GM13977 (cell line): ENCODE data around the gene TTLL9.

ENCODE experiments used
- DNase-seq: peaks from one replicate; pipeline ENCODE4 v3.0.0; 2012; ENCODE audit warnings: low spot score
- in situ Hi-C: fragments of 300-500 bp; cut with MboI; formaldehyde crosslinking; loops from one replicate; pipeline ENCODE4 v1.12.0; 2022; ENCODE audit warnings: low sequenced_read_pairs, low pct_unique_long_range_greater_than_20kb, mixed read lengths, inconsistent platforms; ENCODE audit not compliant: unreplicated experiment
- TF ChIP-seq, protein P1 (sequence below): IDR thresholded peaks from 2 replicates; pipeline ENCODE4 v1.5.1; 2012; ENCODE audit warnings: mild to moderate bottlenecking, control low read depth; ENCODE audit not compliant: insufficient read depth; ENCODE audit errors: extremely low read depth, missing control alignments

The TTLL9 gene

GRCh38 chr20:31837896-31838397 lies 32.5 kb upstream of the TTLL9 start:
- in situ Hi-C loops: loop anchor here (25.0 kb wide), 1 partner anchor 249 kb away; no protein-coding TSS in a partner anchor
- TF ChIP-seq, protein P1, sequence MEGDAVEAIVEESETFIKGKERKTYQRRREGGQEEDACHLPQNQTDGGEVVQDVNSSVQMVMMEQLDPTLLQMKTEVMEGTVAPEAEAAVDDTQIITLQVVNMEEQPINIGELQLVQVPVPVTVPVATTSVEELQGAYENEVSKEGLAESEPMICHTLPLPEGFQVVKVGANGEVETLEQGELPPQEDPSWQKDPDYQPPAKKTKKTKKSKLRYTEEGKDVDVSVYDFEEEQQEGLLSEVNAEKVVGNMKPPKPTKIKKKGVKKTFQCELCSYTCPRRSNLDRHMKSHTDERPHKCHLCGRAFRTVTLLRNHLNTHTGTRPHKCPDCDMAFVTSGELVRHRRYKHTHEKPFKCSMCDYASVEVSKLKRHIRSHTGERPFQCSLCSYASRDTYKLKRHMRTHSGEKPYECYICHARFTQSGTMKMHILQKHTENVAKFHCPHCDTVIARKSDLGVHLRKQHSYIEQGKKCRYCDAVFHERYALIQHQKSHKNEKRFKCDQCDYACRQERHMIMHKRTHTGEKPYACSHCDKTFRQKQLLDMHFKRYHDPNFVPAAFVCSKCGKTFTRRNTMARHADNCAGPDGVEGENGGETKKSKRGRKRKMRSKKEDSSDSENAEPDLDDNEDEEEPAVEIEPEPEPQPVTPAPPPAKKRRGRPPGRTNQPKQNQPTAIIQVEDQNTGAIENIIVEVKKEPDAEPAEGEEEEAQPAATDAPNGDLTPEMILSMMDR: no peak
- no peak for DNase-seq

GRCh38 chr20:31838646-31839292 lies 31.7 kb upstream of the TTLL9 start:
- TF ChIP-seq, protein P1: no peak
- in situ Hi-C loops: loop anchor here (25.0 kb wide), 1 partner anchor 249 kb away; no protein-coding TSS in a partner anchor
- DNase-seq: no peak

GRCh38 chr20:31839782-31840487 lies 30.5 kb upstream of the TTLL9 start:
- TF ChIP-seq, protein P1: no peak
- DNase-seq: no peak
- in situ Hi-C loops: loop anchor here (25.0 kb wide), 1 partner anchor 247 kb away; no protein-coding TSS in a partner anchor

- in situ Hi-C loops: loop anchor here (25.0 kb wide), 1 partner anchor 246 kb away; no protein-coding TSS in a partner anchor
Observed at GRCh38 chr20:31840906-31841816, 29.3 kb upstream of the TTLL9 start.

GRCh38 chr20:31841928-31842327 lies 28.5 kb upstream of the TTLL9 start:
- TF ChIP-seq, protein P1: no peak
- no peak for DNase-seq
- in situ Hi-C loops: loop anchor here (25.0 kb wide), 1 partner anchor 245 kb away; no protein-coding TSS in a partner anchor

More at GRCh38 chr20:31840906-31841816, 29.3 kb upstream of the TTLL9 start:
- no peak for DNase-seq
- TF ChIP-seq, protein P1: no peak
